Activated naive CD4-positive, alpha-beta T cell treated with anti-CD3 and anti-CD28 coated beads, Interleukin-2, amount 10 ng/mL, durations not matched to agents 5 hours and 36 hours (primary cell): ENCODE measurements around the gene NCBP3. TPM values are rescaled to one million over a fixed set of nuclear protein-coding genes. Genes with fewer than 3 reads are reported as not detected.

Experiments used
- total RNA-seq, 2 experiments: library from RNA; stranded (reverse); gene quantifications; one replicate each; pipeline ENCODE4 v1.2.3, GENCODE V29; 2021

Gene NCBP3, protein sequence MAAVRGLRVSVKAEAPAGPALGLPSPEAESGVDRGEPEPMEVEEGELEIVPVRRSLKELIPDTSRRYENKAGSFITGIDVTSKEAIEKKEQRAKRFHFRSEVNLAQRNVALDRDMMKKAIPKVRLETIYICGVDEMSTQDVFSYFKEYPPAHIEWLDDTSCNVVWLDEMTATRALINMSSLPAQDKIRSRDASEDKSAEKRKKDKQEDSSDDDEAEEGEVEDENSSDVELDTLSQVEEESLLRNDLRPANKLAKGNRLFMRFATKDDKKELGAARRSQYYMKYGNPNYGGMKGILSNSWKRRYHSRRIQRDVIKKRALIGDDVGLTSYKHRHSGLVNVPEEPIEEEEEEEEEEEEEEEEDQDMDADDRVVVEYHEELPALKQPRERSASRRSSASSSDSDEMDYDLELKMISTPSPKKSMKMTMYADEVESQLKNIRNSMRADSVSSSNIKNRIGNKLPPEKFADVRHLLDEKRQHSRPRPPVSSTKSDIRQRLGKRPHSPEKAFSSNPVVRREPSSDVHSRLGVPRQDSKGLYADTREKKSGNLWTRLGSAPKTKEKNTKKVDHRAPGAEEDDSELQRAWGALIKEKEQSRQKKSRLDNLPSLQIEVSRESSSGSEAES
- total RNA-seq: 10 to 100 TPM; 39.4 to 45.9 TPM

DNA sequence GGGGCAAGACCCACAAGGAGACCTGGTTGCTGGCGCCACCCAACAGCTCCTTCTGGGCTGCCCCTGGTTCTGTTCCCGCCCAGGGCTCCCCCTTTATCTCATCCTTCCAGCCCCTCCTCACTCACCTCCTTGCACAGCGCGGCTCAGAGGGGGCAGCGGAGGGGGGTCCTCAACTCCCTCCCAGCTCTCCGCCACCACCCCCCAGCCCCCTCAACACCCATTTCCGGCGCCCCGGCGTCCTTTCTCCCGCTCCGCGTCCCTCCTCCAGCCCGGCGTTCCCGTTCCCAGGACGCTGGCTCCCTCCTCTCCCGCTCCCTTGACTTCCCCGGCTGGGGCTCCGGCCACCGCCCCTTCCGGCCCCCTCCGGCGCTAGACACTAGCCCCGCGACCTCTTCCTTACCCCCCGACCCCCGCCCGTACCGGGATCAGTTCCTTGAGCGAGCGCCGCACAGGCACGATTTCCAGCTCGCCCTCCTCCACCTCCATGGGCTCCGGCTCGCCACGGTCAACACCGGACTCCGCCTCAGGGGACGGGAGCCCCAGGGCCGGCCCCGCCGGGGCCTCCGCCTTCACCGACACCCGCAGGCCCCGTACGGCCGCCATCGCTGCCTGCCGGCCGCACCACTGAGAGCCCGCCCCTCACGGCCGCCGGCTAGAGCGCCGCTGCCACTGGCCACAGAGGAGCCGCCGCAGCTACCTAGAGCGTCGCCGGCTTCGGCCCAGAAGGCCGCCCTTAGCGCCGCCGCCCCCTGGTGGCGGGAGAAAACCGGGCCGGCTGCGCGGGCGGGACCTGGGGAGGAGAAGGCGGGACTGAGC is at the start of gene NCBP3:
Gene NCBP3 (minus strand): TSS at position 626 of the 816 bp plus-strand sequence. CDS start 23 bp downstream, at position 603.

DNA sequence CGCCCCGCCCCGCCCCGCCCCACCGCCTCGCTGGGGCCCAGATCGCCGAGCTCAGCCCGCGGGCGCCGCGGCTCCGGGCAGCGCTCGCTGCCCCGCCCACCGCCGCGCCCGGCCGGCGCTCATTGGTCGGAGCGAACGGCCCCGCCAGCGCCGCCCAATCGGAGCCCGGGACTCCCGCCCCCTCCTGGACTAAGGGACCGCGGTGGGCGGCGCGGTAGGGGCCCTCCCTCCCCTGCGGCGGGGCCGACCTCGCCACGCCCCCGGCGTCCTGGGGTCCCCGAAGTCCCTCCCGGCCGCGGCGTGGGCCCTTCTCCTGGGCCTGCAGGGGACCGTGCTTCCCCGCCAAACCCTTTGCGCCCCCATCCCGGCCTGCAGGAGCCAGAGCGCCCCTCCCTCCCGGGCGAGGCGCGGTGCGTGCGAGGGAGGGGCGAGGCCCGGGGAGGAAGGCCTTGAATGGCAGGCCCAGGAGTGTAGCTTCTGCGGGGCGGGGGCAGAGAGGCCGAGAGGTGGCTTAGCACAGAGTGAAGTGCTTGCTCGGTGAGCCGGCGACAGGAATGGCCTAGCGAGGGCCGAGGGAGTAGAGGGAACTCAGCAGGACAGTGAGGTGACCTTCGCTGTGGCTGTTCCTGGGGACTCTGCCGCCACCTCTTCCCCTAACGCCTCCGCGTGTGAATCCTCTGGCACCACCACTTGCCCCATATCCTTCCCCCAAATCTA is 47.1 kb upstream of the NCBP3 start, which contains the start of gene CAMKK1:
Gene CAMKK1 (minus strand): TSS at position 51 of the 717 bp plus-strand sequence. CDS start 7,366 bp downstream, outside the sequence.

DNA sequence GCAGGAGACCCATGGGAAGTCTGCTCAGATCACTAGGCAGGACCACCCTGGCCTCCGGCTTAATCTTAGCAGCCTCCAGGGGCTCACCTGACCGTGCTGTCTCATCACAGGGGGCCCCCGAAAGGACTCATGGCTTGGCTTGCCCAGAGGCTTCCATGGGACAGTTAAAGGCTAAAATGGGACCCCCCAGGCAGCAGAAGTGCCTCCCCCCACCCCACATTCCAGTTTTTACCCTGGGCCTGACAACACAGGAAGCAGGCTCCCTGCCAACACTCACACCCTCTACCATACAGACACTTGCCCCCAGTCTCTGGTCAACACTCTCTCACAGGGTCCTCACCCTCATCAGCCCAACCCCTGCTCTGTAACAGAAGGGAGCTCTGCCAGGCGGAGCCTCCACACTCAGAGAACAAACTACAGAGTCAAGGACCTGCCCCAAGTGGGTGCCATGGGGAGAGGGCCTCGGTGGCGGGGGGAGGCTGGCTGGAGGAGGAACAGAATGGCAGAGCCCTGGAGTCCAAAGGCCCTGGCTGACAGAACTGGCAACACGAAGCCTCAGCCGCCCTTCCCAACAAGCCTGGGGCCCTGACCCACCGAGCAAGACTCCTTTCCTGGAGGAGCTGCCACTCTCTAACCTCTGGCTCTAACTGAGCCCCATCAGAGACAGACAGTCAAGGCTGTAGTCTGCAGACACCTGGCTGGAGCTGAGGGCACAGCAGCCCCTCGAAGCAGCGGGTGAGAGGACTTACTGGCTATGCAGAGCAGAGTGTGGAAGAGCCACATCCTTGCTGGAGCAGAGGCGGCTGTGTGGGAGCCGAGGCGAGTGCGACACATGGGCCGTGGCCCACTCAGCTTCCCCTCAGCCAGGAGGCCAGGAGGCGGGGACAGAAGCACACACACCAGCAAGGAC is 45.4 kb downstream of the NCBP3 start, which contains the start of gene ITGAE:
Gene ITGAE (minus strand): TSS at position 827 of the 910 bp plus-strand sequence. CDS start 44 bp downstream, at position 783.

Other genes starting within 250 kb of the NCBP3 start
- 1 to 10 TPM; 4.0 TPM for gene TRPV1, start 236.8 kb downstream of the NCBP3 start, total RNA-seq
- 1 to 10 TPM; 9.0 to 9.6 TPM for gene SHPK, start 210.0 kb downstream of the NCBP3 start, total RNA-seq
- 10 to 100 TPM; 20.1 to 21.2 TPM for gene CTNS, start 209.5 kb downstream of the NCBP3 start, total RNA-seq
- gene TAX1BP3, start 177.7 kb downstream of the NCBP3 start, total RNA-seq: 10 to 100 TPM; 16.6 to 16.7 TPM
- gene EMC6, start 177.4 kb downstream of the NCBP3 start, total RNA-seq: 10 to 100 TPM; 31.9 to 32.6 TPM
- gene P2RX5, start 150.1 kb downstream of the NCBP3 start, total RNA-seq: 10 to 100 TPM; 16.9 to 17.5 TPM
- 10 to 100 TPM; 19.0 to 21.0 TPM for gene HASPIN, start 122.3 kb downstream of the NCBP3 start, total RNA-seq
- 10 to 100 TPM; 15.4 to 17.5 TPM for gene ITGAE, start 45.1 kb downstream of the NCBP3 start, total RNA-seq
- gene CAMKK1, start 46.8 kb upstream of the NCBP3 start, total RNA-seq: 1 to 10 TPM; 4.6 to 4.8 TPM
- under 1 TPM; 0.15 to 0.19 TPM for gene P2RX1, start 70.2 kb upstream of the NCBP3 start, total RNA-seq
- 100 to 1,000 TPM; 255 to 259 TPM for gene ATP2A3, start 118.2 kb upstream of the NCBP3 start, total RNA-seq